ENCODE results near the gene ZC3H12A.
"Not testable (repeated sequence)": the region's sequence is repeated elsewhere in the genome, so short reads cannot be mapped to it uniquely, and the experiment has no call there.

The ZC3H12A gene

GRCh38 chr1:37502791-37503190 lies 28.4 kb downstream of the ZC3H12A start:
- DNase-seq: not testable (repeated sequence)

DNA sequence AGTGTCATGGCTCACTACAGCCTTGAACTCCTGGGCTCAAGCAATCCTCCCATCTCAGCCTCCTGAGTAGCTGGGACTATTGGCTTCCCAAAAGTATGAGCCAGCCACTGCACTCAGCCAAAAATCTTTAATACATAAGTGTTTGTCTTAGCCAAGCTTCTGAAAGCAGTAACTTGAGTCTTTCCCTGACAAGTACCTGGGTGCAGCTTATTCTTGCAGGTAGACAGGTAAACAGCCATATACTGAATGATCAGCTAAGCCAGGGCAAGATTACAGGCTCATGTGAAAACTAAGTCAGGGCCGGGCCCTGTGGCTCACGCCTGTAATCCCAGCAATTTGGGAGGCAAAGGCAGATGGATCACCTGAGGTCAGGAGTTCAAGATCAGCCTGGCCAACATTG lies 32.4 kb downstream of the ZC3H12A start:
- DNase-seq: no peak

DNA sequence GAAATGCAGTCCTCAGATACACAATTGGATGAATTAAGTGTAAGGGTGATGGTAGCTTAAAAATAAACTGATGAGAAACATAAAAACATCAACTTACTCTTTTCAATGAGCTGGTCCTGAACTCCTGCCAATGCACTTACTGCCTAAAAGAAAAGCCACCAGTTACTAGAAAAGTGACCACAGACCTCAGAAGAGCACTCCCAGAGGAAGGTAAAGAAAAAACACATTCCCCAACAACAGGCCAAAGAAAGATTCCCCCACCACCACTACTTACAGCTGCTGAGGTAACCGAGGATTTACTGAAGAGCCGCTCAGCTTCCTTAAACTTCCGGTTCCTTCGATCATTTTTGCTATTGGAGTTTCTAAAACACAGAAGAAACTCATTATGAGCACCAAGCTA lies 34.8 kb downstream of the ZC3H12A start:
- DNase-seq: no peak

DNA sequence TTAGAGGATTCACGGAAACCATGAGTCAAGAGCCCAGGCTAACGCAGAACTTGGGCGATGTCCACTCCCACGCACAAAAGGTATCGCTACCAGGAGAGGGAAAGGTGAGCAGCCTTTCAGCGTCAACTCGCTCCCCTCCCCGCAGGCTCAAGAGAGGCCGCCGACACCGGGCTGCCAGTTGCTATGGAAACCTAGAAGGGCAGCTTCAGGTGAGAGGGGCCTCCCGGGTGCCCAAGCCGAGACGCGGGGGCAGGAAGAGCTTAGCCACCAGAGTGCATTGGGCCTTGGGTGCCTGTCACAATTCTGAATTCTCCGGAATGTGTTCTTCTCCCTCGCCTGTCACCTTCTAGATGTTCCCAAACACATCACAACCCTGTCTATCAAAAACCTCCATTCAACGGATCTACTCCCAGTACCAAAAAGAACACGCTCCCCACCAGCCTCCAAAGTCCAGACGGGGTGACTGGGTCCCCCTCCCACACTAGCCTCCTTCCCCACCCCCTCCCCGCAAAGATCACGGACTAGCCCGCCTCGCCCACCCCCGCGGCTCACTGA lies 39.5 kb downstream of the ZC3H12A start:
- DNase-seq: peak in 2 of 4 experiments; percentile 3 to 5

- peak; percentile 94 to 97 (median 96) for DNase-seq
These were observed 40.2 kb downstream of the ZC3H12A start, which contains the start of gene MEAF6 for GRCh38 chr1:37514350-37515184. Gene MEAF6 (minus strand): TSS chr1:37514766. CDS start chr1:37514746, 20 bp downstream.

DNA sequence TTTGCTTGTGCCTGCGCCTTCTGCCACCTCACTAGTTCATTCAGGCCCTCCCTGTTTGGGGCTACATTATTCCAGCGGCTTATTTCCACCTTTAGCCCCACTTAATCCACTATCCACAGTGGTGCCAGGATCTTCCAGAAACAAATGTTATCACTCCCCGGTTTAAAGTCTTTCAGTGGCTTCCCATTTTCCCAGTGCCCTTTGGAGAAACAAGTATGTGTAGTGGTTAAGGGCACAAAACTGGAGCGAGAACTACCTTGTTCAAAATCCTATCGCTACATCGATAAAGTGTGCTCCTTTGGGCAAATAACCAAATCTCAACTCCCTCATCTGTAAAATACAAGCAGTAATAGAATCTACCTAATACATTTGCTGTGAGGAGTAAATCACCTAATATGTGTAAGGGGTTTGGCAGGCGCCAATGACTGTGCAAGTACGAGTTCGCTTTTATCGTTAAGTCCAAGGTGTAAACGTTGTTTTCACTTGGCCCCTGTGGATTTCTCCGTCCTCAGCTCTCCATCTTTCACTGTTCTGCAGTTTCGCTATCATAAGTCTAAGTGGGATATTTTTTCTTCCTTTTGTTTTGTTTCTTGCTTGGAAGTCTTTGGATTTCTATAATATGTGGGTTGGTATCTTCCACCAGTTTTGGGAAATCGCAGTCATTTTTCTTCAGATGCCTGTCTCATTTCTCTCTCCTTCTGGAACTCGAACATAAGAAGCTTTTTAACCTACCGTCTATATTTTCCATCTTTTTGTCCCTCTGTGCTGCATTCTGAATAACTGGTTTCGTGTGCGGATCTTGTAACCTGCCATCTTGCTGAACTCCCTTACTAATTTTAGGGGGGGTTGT lies 41.0 kb downstream of the ZC3H12A start:
- no peak for DNase-seq

GRCh38 chr1:37517569-37517968 lies 43.2 kb downstream of the ZC3H12A start:
- no peak for DNase-seq

DNA sequence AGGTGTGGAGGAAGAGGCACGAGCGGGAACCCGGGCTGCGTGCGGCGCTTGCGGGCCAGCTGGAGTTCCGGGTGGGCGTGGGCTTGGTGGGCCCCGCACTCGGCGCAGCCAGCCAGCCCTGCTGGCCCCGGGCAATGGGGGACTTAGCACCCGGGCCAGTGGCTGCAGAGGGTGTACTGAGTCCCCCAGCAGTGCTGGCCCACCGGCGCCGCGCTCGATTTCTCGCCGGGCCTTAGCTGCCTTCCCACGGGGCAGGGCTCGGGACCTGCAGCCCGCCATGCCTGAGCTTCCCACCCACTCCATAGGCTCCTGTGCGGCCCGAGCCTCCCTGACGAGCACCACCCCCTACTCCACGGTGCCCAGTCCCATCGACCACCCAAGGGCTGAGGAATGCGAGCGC lies 43.9 kb downstream of the ZC3H12A start:
- DNase-seq: not testable (repeated sequence)

GRCh38 chr1:37518929-37519328 lies 44.5 kb downstream of the ZC3H12A start:
- DNase-seq: not testable (repeated sequence)

- DNase-seq: no peak
These were observed 45.2 kb downstream of the ZC3H12A start for GRCh38 chr1:37519613-37520012.

DNA sequence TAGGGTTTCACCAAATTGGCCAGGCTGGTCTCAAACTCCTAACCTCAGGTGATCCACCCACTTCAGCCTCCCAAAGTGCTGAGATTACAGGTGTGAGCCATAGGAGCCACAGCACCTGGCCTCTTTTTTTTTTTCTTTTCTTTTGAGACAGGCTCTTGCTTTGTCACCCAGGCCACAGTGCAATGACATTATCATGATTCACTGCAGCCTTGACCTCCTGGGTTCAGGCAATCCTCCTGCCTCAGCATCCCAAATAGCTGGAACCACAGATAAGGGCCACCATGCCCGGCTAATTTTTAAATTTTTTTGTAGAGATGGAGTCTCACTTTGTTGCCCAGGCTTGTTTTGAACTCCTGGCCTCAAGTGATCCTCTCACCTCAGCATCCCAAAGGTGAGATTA lies 55.5 kb downstream of the ZC3H12A start:
- DNase-seq: not testable (repeated sequence)

DNA sequence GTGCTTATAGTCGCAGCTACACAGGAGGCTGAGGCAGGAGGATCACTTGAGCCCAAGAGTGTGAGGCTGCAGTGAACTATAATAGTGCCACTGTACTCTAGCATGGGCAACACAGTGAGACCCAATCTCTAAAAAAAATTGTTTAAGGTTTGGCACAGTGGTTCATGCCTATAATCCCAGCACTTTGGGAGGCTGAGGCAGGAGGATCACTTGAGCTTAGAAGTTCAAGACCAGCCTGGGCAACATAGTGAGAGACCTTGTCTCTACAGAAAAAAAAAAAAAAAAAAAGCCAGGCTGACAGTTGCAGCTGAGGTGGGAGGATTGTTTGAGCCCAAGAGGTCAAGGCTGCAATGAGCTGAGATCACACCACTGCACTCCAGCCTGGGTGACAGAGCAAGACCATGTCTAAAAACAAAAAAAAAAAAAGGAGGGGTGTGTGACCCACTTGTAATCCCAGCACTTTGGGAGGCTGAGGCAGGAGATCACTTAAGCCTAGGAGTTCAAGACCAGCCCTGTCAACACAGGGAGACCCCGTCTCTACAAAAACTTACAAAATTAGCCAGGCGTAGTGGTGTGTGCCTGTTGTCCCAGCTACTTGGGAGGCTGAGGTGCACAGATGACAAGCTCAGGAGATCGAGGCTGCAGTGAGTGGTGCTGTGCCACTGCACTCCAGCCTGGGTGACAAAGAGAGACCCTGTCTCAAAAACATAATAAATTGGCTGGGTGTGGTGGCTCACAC lies 58.2 kb downstream of the ZC3H12A start:
- DNase-seq: not testable (repeated sequence)

GRCh38 chr1:37533317-37534093 lies 59.1 kb downstream of the ZC3H12A start:
- no peak for DNase-seq

Measured in suppressor macrophage (primary cell).